GM12878 (cell line): ENCODE data around the gene CLMP.

Experiments used
- BHLHE40 ChIP-seq, 2 experiments: fragments of 450-650 bp in 1 of 2; IDR thresholded peaks; 2 replicates each; pipeline ENCODE4 v1.6.1; 2011 to 2017; ENCODE audit warnings: low read depth in 2 of 2, borderline replicate concordance in 1 of 2, improper control_type of control experiment in 1 of 2, low read length in 1 of 2, mild to moderate bottlenecking in 1 of 2
- CTCF ChIP-seq, 3 experiments: IDR thresholded peaks in 2 of 3; conservative IDR thresholded peaks in 1 of 3; 2 replicates each; pipeline ENCODE4 v1.5.1; 2011; ENCODE audit warnings: low read depth in 3 of 3, low read length in 3 of 3, mild to moderate bottlenecking in 3 of 3, control low read depth in 2 of 3, moderate library complexity in 2 of 3, inconsistent platforms in 1 of 3, mixed read lengths in 1 of 3; ENCODE audit not compliant: control insufficient read depth in 2 of 3, insufficient read depth in 1 of 3; ENCODE audit errors: extremely low read depth in 1 of 3
- IKZF1 ChIP-seq: fragments of 450-650 bp; conservative IDR thresholded peaks from 2 replicates; pipeline ENCODE4 v1.6.1; 2017; ENCODE audit warnings: antibody characterized with exemption, mild to moderate bottlenecking
- NFYB ChIP-seq: IDR thresholded peaks from 2 replicates; pipeline ENCODE4 v1.6.1; 2011; ENCODE audit warnings: low read depth, mild to moderate bottlenecking, low read length, improper control_type of control experiment, moderate library complexity; ENCODE audit not compliant: insufficient read depth
- POLR2A ChIP-seq: IDR thresholded peaks from 2 replicates; pipeline ENCODE4 v1.6.1; 2011; ENCODE audit warnings: low read depth, mild to moderate bottlenecking, low read length
- RELA ChIP-seq: fragments of 450-650 bp; IDR thresholded peaks from 2 replicates; pipeline ENCODE4 v1.8.0; 2014; ENCODE audit warnings: borderline replicate concordance; ENCODE audit not compliant: partially characterized antibody
- ZNF274 ChIP-seq: IDR thresholded peaks from one replicate; pipeline ENCODE4 v1.8.0; 2011; ENCODE audit not compliant: insufficient read length, insufficient read depth

GRCh38 chr11:123084454-123084853 is 110.6 kb downstream of the CLMP start:
- TF ChIP-seq ZNF274 (no peak), RELA (no peak), IKZF1 (no peak), BHLHE40 (IDR thresholded peaks at IDR 0.05; ENCODE audit: borderline replicate concordance in 1 of 2, low read depth in 2 of 2, low read length in 1 of 2) (no peak), CTCF (IDR thresholded peaks at IDR 0.05 in 2 of 3, conservative IDR thresholded peaks at IDR 0.05 in 1 of 3; ENCODE audit: control insufficient read depth in 2 of 3, extremely low read depth in 1 of 3, insufficient read depth in 1 of 3, low read depth in 3 of 3, low read length in 3 of 3) (no peak), POLR2A (no peak), NFYB (no peak)
